ENCODE measurements around the gene CD1D. TPM values are rescaled to one million over a fixed set of nuclear protein-coding genes. Genes with fewer than 3 reads are reported as not detected.

The CD1D gene
- total RNA-seq = 10 to 100 TPM in 1 of 4 donors, 1 to 10 TPM in 1, under 1 TPM in 2; 0.38 to 11.2 (median 1.5) TPM

DNA sequence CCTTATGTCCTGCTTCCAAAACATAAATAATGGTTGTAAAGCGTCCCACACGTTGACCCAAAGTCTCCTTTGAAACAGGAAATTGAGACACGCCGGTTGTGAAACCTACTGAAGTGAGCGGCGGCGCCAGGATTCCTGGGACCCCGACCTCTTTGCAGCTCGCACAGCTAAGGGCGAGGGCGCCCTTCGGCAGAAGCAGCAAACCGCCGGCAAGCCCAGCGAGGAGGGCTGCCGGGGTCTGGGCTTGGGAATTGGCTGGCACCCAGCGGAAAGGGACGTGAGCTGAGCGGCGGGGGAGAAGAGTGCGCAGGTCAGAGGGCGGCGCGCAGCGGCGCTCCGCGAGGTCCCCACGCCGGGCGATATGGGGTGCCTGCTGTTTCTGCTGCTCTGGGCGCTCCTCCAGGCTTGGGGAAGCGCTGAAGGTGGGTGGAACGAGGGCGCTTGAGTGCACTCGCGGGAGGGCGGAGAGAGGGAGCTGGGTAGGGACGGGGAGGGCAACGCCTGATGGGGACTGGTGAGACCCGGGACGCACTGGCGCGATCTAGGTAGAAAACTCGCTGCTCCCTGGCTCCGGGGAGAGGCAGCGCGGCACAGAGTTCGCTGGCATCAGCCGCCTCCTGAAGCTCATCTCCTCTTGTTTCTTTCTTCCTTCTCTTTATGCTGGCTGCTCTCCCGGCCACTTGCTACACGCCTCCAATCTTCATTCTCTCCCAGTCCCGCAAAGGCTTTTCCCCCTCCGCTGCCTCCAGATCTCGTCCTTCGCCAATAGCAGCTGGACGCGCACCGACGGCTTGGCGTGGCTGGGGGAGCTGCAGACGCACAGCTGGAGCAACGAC, at the start of gene CD1D:
CD1D (plus strand) TSS at position 155 of the 836 bp plus-strand sequence; CDS start at position 362, 207 bp downstream.
- TF ChIP-seq, protein P1, sequence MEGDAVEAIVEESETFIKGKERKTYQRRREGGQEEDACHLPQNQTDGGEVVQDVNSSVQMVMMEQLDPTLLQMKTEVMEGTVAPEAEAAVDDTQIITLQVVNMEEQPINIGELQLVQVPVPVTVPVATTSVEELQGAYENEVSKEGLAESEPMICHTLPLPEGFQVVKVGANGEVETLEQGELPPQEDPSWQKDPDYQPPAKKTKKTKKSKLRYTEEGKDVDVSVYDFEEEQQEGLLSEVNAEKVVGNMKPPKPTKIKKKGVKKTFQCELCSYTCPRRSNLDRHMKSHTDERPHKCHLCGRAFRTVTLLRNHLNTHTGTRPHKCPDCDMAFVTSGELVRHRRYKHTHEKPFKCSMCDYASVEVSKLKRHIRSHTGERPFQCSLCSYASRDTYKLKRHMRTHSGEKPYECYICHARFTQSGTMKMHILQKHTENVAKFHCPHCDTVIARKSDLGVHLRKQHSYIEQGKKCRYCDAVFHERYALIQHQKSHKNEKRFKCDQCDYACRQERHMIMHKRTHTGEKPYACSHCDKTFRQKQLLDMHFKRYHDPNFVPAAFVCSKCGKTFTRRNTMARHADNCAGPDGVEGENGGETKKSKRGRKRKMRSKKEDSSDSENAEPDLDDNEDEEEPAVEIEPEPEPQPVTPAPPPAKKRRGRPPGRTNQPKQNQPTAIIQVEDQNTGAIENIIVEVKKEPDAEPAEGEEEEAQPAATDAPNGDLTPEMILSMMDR (IDR thresholded peaks at IDR 0.05; ENCODE audit: low read depth) = no peak

DNA sequence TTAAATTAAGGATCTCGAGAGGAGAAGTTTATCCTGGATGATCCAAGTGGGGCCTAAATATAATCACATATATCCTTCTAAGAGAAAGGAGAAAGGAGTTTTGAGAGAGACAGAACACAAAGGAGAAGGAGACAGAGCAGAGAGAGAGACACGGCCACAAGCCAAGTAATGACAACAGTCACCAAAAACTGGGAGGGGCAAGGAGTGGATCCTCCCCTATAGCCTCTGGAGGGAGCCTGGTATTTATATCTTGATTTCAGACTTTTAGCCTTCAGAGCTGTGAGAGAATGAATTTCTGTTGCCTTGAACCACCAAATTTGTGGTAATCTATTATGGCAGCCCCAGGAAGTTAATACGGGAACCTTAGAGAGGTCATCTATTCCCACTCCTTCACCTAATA, 49.5 kb upstream of the CD1D start:
- TF ChIP-seq, protein P1 (IDR thresholded peaks at IDR 0.05; ENCODE audit: low read depth) = no peak

DNA sequence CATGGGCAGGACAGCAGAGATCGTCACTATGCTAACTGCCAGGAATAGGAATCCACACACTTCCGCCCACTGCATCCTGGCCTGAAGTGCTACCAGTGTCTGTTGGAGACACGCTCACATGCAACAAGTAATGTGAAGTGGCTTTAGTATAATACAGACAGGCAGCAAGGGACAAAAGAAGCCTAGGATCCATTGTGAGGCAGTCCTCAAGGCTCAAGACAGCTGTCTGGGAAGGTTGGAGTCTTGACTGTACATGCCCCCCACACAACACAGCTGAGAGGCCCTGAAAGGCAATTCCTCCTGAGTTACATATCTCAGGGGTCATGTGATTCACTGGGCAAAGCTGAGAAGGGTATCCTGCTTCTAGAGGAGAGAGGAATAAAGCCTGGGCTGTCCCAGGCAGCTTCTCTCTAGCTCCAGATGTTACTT, 39.9 kb upstream of the CD1D start:
- TF ChIP-seq, protein P1 (IDR thresholded peaks at IDR 0.05; ENCODE audit: low read depth) = no peak

DNA sequence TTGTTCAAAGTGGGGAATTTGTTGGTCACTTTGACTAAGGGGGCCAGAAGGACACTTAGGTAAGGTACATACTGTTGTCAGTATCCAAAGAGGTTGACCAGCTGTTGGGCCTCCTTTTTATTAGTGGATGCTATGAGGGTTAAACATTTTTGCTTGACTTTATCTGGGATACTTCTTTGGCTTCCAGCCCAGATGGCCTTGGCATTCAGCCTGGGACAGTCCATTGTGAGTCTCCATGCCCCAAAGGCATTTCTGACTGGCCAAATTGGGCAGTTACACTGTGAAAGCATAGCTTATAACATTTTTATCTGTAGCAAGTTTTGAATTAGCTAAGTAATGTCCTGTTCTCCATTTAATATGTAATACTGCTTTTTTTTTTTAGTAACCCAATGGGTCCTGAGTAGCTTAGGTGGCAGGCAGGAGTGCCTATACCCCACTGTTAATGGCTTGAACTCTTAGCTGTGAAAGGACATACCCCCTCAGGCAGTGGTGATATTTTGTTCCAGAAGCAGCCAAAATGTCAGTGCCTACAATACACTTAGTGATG, 35.4 kb upstream of the CD1D start:
- TF ChIP-seq, protein P1 (IDR thresholded peaks at IDR 0.05; ENCODE audit: low read depth) = no peak

DNA sequence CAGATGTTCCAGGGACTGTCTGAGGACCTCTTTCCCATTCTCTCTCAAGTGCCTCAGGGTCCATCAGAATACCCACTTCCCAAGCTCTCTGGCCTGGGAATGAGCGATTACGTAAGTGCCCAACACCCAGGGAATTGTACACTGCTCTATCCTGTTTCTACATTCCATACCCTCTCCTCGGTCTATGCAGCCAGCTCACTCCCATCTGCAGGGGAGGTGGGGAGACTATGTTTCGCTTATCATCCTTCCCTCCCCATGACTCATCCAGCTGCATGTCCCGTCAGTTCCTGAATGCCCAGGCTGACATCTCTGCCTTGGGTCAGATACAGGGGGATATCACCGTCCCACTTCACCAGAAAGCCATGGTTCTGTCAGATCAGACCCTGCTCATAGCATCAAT, 34.5 kb upstream of the CD1D start:
- TF ChIP-seq, protein P1 (IDR thresholded peaks at IDR 0.05; ENCODE audit: low read depth) = no peak

DNA sequence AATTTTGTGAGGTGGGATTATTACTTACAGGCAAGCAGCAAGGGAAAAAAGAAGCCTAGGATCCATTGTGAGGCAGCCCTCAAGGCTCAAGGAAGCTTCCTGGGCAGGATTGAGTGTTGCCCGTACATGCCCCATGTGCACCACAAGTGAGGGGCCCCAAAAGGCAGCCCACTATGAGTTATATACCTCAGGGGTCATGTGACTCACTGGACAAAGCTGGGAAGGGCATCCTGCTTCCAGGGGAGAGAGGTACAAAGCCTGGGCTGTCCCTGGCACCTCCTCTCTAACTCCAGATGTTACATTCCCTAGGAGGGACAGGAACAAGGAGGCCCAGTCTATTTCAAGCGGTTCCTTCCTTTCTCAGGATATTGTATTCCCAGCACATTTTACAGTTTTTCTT, 34.0 kb upstream of the CD1D start:
- TF ChIP-seq, protein P1 (IDR thresholded peaks at IDR 0.05; ENCODE audit: low read depth) = no peak

DNA sequence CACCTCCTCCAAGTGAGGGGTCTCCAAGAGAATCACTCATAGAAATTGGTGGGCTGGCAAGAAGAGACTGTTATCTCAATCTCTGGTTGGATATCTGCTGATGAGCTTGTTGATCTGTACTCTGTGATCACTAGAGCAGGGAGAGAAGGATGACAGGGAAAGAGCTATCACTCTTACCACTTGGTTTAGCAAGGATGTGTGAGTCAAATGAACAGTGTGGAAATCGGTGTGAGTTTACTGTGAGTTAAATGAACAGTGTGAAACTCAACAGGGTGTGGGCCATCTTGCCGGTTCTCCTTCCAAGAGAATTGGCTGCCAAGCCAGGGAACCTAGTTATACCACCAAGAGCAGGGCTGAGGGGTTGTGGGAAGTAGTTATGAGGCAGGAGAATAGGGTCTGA, 33.3 kb upstream of the CD1D start:
- TF ChIP-seq, protein P1 (IDR thresholded peaks at IDR 0.05; ENCODE audit: low read depth) = no peak

Data from subcutaneous adipose tissue (tissue), 4 donors.